Mesenchymal stem cell (in vitro differentiated cells and primary cell): ENCODE measurements around the gene TACR1.

ENCODE experiments used
- DNase-seq: peaks from one replicate; pipeline ENCODE4 v3.0.0-alpha.2; 2013
- H2AFZ ChIP-seq: one replicate; pipeline ENCODE4 v1.6.1; 2013; ENCODE audit warnings: low read depth, mild to moderate bottlenecking, control low read depth, inconsistent platforms, low read length, moderate library complexity
- H2AK5ac ChIP-seq: 2 replicates; pipeline ENCODE4 v1.6.1; 2013; ENCODE audit warnings: low read length, moderate library complexity, mild to moderate bottlenecking, inconsistent platforms; ENCODE audit not compliant: severe bottlenecking
- H2BK120ac ChIP-seq: one replicate; pipeline ENCODE4 v1.6.1; 2013; ENCODE audit warnings: low read depth, mild to moderate bottlenecking, inconsistent platforms, low read length, moderate library complexity
- H2BK12ac ChIP-seq, 2 experiments: one replicate each; pipeline ENCODE4 v1.6.1; 2013; ENCODE audit warnings: inconsistent platforms in 2 of 2, low read length in 2 of 2, mild to moderate bottlenecking in 2 of 2, moderate library complexity in 2 of 2, control low read depth in 1 of 2
- H2BK15ac ChIP-seq: one replicate; pipeline ENCODE4 v1.6.1; 2013; ENCODE audit warnings: mild to moderate bottlenecking, low read depth, inconsistent platforms; ENCODE audit not compliant: poor library complexity, severe bottlenecking
- H2BK5ac ChIP-seq: 2 replicates; pipeline ENCODE4 v1.6.1; 2013; ENCODE audit warnings: low read depth, mild to moderate bottlenecking, low read length, control low read depth, inconsistent platforms; ENCODE audit not compliant: poor library complexity, severe bottlenecking
- H3K14ac ChIP-seq, 2 experiments: one replicate each; pipeline ENCODE4 v1.6.1; 2013; ENCODE audit warnings: inconsistent platforms in 2 of 2, low read length in 2 of 2, control low read depth in 1 of 2, mild to moderate bottlenecking in 1 of 2, moderate library complexity in 1 of 2
- H3K18ac ChIP-seq, 2 experiments: one replicate each; pipeline ENCODE4 v1.6.1; 2013; ENCODE audit warnings: inconsistent platforms in 2 of 2, low read length in 2 of 2, control low read depth in 1 of 2, low read depth in 1 of 2, mild to moderate bottlenecking in 1 of 2
- H3K23ac ChIP-seq, 2 experiments: one replicate each; pipeline ENCODE4 v1.6.1; 2013; ENCODE audit warnings: inconsistent platforms in 2 of 2, low read length in 2 of 2, mild to moderate bottlenecking in 2 of 2, moderate library complexity in 2 of 2, control low read depth in 1 of 2
- H3K27ac ChIP-seq: 2 replicates; pipeline ENCODE4 v1.5.1; 2013; ENCODE audit warnings: mild to moderate bottlenecking, moderate library complexity, low read length, control low read depth, inconsistent platforms; ENCODE audit not compliant: poor library complexity, severe bottlenecking
- H3K27me3 ChIP-seq, 2 experiments: 2 replicates each; pipeline versions ENCODE4 v1.6.1 to v1.7.0; 2013; ENCODE audit warnings: low read length in 2 of 2, mild to moderate bottlenecking in 2 of 2, moderate library complexity in 2 of 2, control low read depth in 1 of 2, inconsistent platforms in 1 of 2; ENCODE audit not compliant: control insufficient read depth in 1 of 2, insufficient read depth in 1 of 2
- H3K36me3 ChIP-seq, 2 experiments: 2 replicates each; pipeline versions ENCODE4 v1.6.1 to v1.7.0; 2013; ENCODE audit warnings: low read length in 2 of 2, control low read depth in 1 of 2, inconsistent platforms in 1 of 2, low read depth in 1 of 2, mild to moderate bottlenecking in 1 of 2; ENCODE audit not compliant: insufficient read depth in 2 of 2, control insufficient read depth in 1 of 2
- H3K4ac ChIP-seq, 2 experiments: one replicate each; pipeline ENCODE4 v1.6.1; 2013; ENCODE audit warnings: inconsistent platforms in 2 of 2, low read length in 2 of 2, mild to moderate bottlenecking in 2 of 2, moderate library complexity in 2 of 2, control low read depth in 1 of 2, low read depth in 1 of 2
- H3K4me1 ChIP-seq: 2 replicates; pipeline ENCODE4 v1.6.1; 2013; ENCODE audit warnings: low read depth, low read length, control low read depth; ENCODE audit not compliant: control insufficient read depth, insufficient read depth
- H3K4me2 ChIP-seq: 2 replicates; pipeline ENCODE4 v1.6.1; 2013; ENCODE audit warnings: low read length, mild to moderate bottlenecking, inconsistent platforms; ENCODE audit not compliant: poor library complexity, severe bottlenecking
- H3K4me3 ChIP-seq, 2 experiments: 2 replicates each; pipeline versions ENCODE4 v1.5.1 to v1.7.0; 2013; ENCODE audit warnings: low read length in 2 of 2, mild to moderate bottlenecking in 2 of 2, control low read depth in 1 of 2, low read depth in 1 of 2; ENCODE audit not compliant: insufficient read depth in 1 of 2
- H3K79me1 ChIP-seq: replicated peaks from 2 replicates; pipeline ENCODE4 v1.6.1; 2013; ENCODE audit warnings: mild to moderate bottlenecking, control low read depth, low read length, inconsistent platforms; ENCODE audit not compliant: poor library complexity, severe bottlenecking
- H3K9ac ChIP-seq: 2 replicates; pipeline ENCODE4 v1.7.0; 2013; ENCODE audit warnings: mild to moderate bottlenecking, low read length, moderate library complexity
- H3K9me3 ChIP-seq: 2 replicates; pipeline ENCODE4 v1.7.0; 2013; ENCODE audit warnings: mild to moderate bottlenecking, low read length; ENCODE audit not compliant: control insufficient read depth
- H4K8ac ChIP-seq: one replicate; pipeline ENCODE4 v1.6.1; 2013; ENCODE audit warnings: inconsistent platforms, mild to moderate bottlenecking, low read length, moderate library complexity
- H4K91ac ChIP-seq: one replicate; pipeline ENCODE4 v1.6.1; 2013; ENCODE audit warnings: mild to moderate bottlenecking, low read length, inconsistent platforms
- WGBS: methylation state at CpG from one replicate; pipeline ENCODE4 v1.1.7; 2013; ENCODE audit warnings: mixed read lengths; 5-methylcytosine and 5-hydroxymethylcytosine counted together

TACR1 gene

DNA sequence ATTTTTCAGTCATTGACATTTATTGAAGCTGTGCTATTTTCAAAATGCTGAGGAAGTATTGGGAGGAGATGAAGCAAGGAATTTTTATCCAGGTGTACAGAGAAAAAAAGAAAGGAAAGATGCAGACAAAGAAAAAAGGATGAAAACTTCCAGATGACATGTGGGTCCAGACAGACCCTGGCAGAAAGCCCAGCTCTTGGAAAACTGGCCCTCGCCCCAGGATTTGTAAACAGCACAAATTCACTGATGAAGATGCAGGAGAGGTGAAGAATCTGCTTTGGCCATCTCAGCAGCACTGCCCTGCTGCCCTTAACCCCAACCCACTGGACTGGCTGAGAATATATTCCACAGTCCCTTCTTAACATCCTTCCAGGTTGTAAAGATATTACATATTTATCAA is 12.5 kb downstream of the TACR1 start:
- Histone ChIP-seq H3K79me1 (no peaks in the 10 kb centered on the region), H3K4me3 (no peak overlapping the region), H3K23ac (no peak overlapping the region), H2BK15ac (no peak overlapping the region), H4K91ac (no peak overlapping the region), H3K14ac (no peak overlapping the region), H3K9ac (no peak overlapping the region), H2BK120ac (no peak overlapping the region), H3K4me1 (no peaks in the 10 kb centered on the region), H3K9me3 (no peaks in the 10 kb centered on the region), H3K27ac (no peak overlapping the region), H3K36me3 (no peaks in the 10 kb centered on the region), H2BK12ac (no peak overlapping the region), H2AK5ac (no peak overlapping the region), H3K18ac (no peak overlapping the region), H4K8ac (no peak overlapping the region), H3K4ac (no peak overlapping the region), H3K27me3 (peaks cover 0 to 6% of the 10 kb centered on the region in 2 experiments), H2BK5ac (no peak overlapping the region), H3K4me2 (no peak overlapping the region), H2AFZ (no peak overlapping the region)
- no peak for DNase-seq
- WGBS = 75% methylated on average over 1 of the region's 1 CpG

GRCh38 chr2:75182606-75183005 is 16.7 kb downstream of the TACR1 start:
- no peak overlapping the region for H2BK12ac ChIP-seq
- H3K4me1 ChIP-seq = no peaks in the 10 kb centered on the region
- no peak overlapping the region for H3K9ac ChIP-seq
- no peaks in the 10 kb centered on the region for H3K79me1 ChIP-seq
- no peaks in the 10 kb centered on the region for H3K36me3 ChIP-seq
- H3K23ac ChIP-seq = no peak overlapping the region
- no peak overlapping the region for H2AFZ ChIP-seq
- H3K4ac ChIP-seq = no peak overlapping the region
- no peak overlapping the region for H4K8ac ChIP-seq
- H2AK5ac ChIP-seq = no peak overlapping the region
- H2BK120ac ChIP-seq = no peak overlapping the region
- DNase-seq = no peak
- H3K27ac ChIP-seq = no peak overlapping the region
- H3K4me2 ChIP-seq = no peak overlapping the region
- 100% methylated on average over 1 of the region's 3 CpGs for WGBS
- H3K18ac ChIP-seq = no peak overlapping the region
- H4K91ac ChIP-seq = no peak overlapping the region
- peaks cover 0 to 4% of the 10 kb centered on the region in 2 experiments for H3K27me3 ChIP-seq
- no peak overlapping the region for H2BK5ac ChIP-seq
- H3K14ac ChIP-seq = no peak overlapping the region
- peaks cover 7% of the 10 kb centered on the region for H3K9me3 ChIP-seq
- no peak overlapping the region for H2BK15ac ChIP-seq
- no peak overlapping the region for H3K4me3 ChIP-seq

- Histone ChIP-seq H3K4me1 (no peaks in the 10 kb centered on the region), H4K91ac (no peak overlapping the region), H2BK120ac (no peak overlapping the region), H2BK15ac (no peak overlapping the region), H2AFZ (no peak overlapping the region), H3K23ac (no peak overlapping the region), H3K9me3 (peaks cover 7% of the 10 kb centered on the region), H3K9ac (no peak overlapping the region), H3K79me1 (no peaks in the 10 kb centered on the region), H3K4me2 (no peak overlapping the region), H2AK5ac (no peak overlapping the region), H3K27ac (no peak overlapping the region), H3K36me3 (no peaks in the 10 kb centered on the region), H2BK5ac (no peak overlapping the region), H4K8ac (no peak overlapping the region), H3K4ac (no peak overlapping the region), H3K4me3 (no peak overlapping the region), H2BK12ac (no peak overlapping the region), H3K27me3 (peaks cover 0 to 4% of the 10 kb centered on the region in 2 experiments), H3K14ac (no peak overlapping the region), H3K18ac (no peak overlapping the region)
- DNase-seq = no peak
Measured at GRCh38 chr2:75180476-75180875, 18.8 kb downstream of the TACR1 start.

- Histone ChIP-seq H3K36me3 (no peaks in the 10 kb centered on the region), H3K23ac (no peak overlapping the region), H2BK12ac (no peak overlapping the region), H3K27me3 (peaks cover 3 to 4% of the 10 kb centered on the region in 2 experiments), H2BK15ac (no peak overlapping the region), H3K9me3 (peaks cover 7% of the 10 kb centered on the region), H2BK5ac (no peak overlapping the region), H3K79me1 (no peaks in the 10 kb centered on the region), H2BK120ac (no peak overlapping the region), H3K4ac (no peak overlapping the region), H2AFZ (no peak overlapping the region), H3K14ac (no peak overlapping the region), H3K27ac (no peak overlapping the region), H4K8ac (no peak overlapping the region), H3K4me1 (no peaks in the 10 kb centered on the region), H3K18ac (no peak overlapping the region), H3K9ac (no peak overlapping the region), H3K4me2 (no peak overlapping the region), H3K4me3 (no peak overlapping the region), H2AK5ac (no peak overlapping the region), H4K91ac (no peak overlapping the region)
- WGBS = 63% methylated on average over 2 of the region's 2 CpGs
- no peak for DNase-seq
Measured at GRCh38 chr2:75177427-75177826, 21.9 kb downstream of the TACR1 start.
